HepG2 (cell line): Measurements from ENCODE around the gene DTNB. TPM values are rescaled to one million over a fixed set of nuclear protein-coding genes. Genes with fewer than 3 reads are reported as not detected.

Experiments
- CBX5 ChIP-seq: sonication (generic); formaldehyde crosslinking; IDR thresholded peaks from 2 replicates; pipeline ENCODE4 v1.4.0; 2020; ENCODE audit warnings: missing genetic modification reagents, borderline replicate concordance
- MED1 ChIP-seq: sonication (generic); formaldehyde crosslinking; IDR thresholded peaks from 2 replicates; pipeline ENCODE4 v1.4.0; 2020; ENCODE audit warnings: missing genetic modification reagents
- MED8 ChIP-seq: sonication (generic); formaldehyde crosslinking; IDR thresholded peaks from 2 replicates; pipeline ENCODE4 v1.8.1; 2023; ENCODE audit warnings: mild to moderate bottlenecking, missing genetic modification reagents; ENCODE audit not compliant: insufficient replicate concordance
- POLR2AphosphoS5 ChIP-seq: IDR thresholded peaks from 2 replicates; pipeline ENCODE4 v1.6.1; 2012; ENCODE audit warnings: low read depth, low read length
- RARA ChIP-seq: IDR thresholded peaks from 2 replicates; pipeline ENCODE4 v1.6.1; 2016; ENCODE audit warnings: missing genetic modification reagents, missing compliant biosample characterization
- SETDB1 ChIP-seq: sonication (generic); formaldehyde crosslinking; IDR thresholded peaks from 2 replicates; pipeline ENCODE4 v1.5.1; 2020; ENCODE audit warnings: missing genetic modification reagents, mild to moderate bottlenecking, borderline replicate concordance
- ZNF10 ChIP-seq: sonication (generic); formaldehyde crosslinking; IDR thresholded peaks from 2 replicates; pipeline ENCODE4 v1.4.0; 2020; ENCODE audit warnings: mild to moderate bottlenecking, low read depth, missing genetic modification reagents, borderline replicate concordance
- ZNF329 ChIP-seq: sonication (generic); formaldehyde crosslinking; IDR thresholded peaks from 2 replicates; pipeline ENCODE4 v1.9.0; 2021; ENCODE audit warnings: low read depth, mild to moderate bottlenecking, missing genetic modification reagents
- ZNF431 ChIP-seq: sonication (generic); formaldehyde crosslinking; IDR thresholded peaks from 2 replicates; pipeline ENCODE4 v1.9.0; 2022; ENCODE audit warnings: missing genetic modification reagents, low read depth, mild to moderate bottlenecking, borderline replicate concordance
- polyA plus RNA-seq, 8 experiments: library from polyadenylated mRNA; depleted of rRNA in 3 of 8; stranded (reverse) in 7 of 8; unstranded in 1 of 8; fragments of >200 nt; fragmentation: Illumina TruSeq in 4 of 8; extraction: Trizol in 4 of 8; gene quantifications; 2 replicates each; pipeline versions ENCODE4 v1.2.1 to v1.2.3, GENCODE V29; 2011 to 2016; ENCODE audit warnings: low read depth in 4 of 8, missing spikeins in 1 of 8, mixed read lengths in 1 of 8; ENCODE audit not compliant: insufficient read depth in 1 of 8
- total RNA-seq, 5 experiments: library from RNA; depleted of rRNA; stranded (reverse); fragments of >200 nt; fragmentation: Illumina TruSeq; extraction: Trizol; gene quantifications; 2 replicates each; pipeline ENCODE4 v1.2.3, GENCODE V29; 2016; ENCODE audit warnings: low read depth in 1 of 5
- TF ChIP-seq, protein P1 (sequence below): conservative IDR thresholded peaks from 2 replicates; pipeline ENCODE4 v1.6.1; 2018; ENCODE audit warnings: missing genetic modification reagents
- TF ChIP-seq, protein P2 (sequence below): sonication (generic); formaldehyde crosslinking; conservative IDR thresholded peaks from 2 replicates; pipeline ENCODE4 v1.8.1; 2023; ENCODE audit warnings: missing genetic modification reagents
- TF ChIP-seq, protein P3 (sequence below): sonication (generic); formaldehyde crosslinking; IDR thresholded peaks from 2 replicates; pipeline ENCODE4 v1.4.0; 2020; ENCODE audit warnings: missing genetic modification reagents
- TF ChIP-seq, protein P4 (sequence below): sonication (generic); formaldehyde crosslinking; IDR thresholded peaks from 2 replicates; pipeline ENCODE4 v1.8.1; 2023; ENCODE audit warnings: mild to moderate bottlenecking, inconsistent platforms, moderate library complexity, missing genetic modification reagents, borderline replicate concordance

DTNB gene
- total and polyA plus RNA-seq, 2 of the 13 experiments (the other 11 are each of a cell fraction or from before 2014, with no cell fraction given): 14.4 to 23.9 TPM

DNA sequence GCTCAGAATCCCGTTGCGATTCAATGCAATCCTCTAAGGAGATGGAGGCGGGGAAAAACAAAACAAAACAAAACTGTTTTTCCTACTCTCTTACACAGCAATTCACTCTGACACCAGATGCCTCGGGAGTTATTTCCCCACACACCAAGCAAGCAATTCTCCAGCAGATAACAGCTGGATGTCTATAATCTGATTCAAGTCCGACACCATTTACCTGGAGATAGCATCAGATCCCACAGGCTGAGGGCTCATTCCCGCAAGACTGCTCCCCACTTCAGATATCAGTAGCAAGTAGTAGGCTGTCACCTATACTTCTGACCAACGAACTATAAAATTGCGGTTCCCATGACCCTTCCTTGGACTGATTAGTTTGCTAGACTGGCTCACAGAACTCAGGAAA, 58.7 kb downstream of the DTNB start (continued):
- TF ChIP-seq, protein P1, sequence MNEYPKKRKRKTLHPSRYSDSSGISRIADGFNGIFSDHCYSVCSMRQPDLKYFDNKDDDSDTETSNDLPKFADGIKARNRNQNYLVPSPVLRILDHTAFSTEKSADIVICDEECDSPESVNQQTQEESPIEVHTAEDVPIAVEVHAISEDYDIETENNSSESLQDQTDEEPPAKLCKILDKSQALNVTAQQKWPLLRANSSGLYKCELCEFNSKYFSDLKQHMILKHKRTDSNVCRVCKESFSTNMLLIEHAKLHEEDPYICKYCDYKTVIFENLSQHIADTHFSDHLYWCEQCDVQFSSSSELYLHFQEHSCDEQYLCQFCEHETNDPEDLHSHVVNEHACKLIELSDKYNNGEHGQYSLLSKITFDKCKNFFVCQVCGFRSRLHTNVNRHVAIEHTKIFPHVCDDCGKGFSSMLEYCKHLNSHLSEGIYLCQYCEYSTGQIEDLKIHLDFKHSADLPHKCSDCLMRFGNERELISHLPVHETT: no peak
- no peak for TF ChIP-seq RARA
- TF ChIP-seq ZNF10 (CRISPR knock-in tag): no peak
- TF ChIP-seq ZNF329 (CRISPR knock-in tag): no peak
- no peak for TF ChIP-seq ZNF431
- no peak for TF ChIP-seq POLR2AphosphoS5
- TF ChIP-seq MED8 (CRISPR knock-in tag): no peak
- TF ChIP-seq, protein P2, sequence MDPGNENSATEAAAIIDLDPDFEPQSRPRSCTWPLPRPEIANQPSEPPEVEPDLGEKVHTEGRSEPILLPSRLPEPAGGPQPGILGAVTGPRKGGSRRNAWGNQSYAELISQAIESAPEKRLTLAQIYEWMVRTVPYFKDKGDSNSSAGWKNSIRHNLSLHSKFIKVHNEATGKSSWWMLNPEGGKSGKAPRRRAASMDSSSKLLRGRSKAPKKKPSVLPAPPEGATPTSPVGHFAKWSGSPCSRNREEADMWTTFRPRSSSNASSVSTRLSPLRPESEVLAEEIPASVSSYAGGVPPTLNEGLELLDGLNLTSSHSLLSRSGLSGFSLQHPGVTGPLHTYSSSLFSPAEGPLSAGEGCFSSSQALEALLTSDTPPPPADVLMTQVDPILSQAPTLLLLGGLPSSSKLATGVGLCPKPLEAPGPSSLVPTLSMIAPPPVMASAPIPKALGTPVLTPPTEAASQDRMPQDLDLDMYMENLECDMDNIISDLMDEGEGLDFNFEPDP (CRISPR knock-in tag): no peak
- no peak for TF ChIP-seq CBX5 (CRISPR knock-in tag)
- TF ChIP-seq, protein P3, sequence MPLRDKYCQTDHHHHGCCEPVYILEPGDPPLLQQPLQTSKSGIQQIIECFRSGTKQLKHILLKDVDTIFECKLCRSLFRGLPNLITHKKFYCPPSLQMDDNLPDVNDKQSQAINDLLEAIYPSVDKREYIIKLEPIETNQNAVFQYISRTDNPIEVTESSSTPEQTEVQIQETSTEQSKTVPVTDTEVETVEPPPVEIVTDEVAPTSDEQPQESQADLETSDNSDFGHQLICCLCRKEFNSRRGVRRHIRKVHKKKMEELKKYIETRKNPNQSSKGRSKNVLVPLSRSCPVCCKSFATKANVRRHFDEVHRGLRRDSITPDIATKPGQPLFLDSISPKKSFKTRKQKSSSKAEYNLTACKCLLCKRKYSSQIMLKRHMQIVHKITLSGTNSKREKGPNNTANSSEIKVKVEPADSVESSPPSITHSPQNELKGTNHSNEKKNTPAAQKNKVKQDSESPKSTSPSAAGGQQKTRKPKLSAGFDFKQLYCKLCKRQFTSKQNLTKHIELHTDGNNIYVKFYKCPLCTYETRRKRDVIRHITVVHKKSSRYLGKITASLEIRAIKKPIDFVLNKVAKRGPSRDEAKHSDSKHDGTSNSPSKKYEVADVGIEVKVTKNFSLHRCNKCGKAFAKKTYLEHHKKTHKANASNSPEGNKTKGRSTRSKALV (CRISPR knock-in tag): no peak
- no peak for TF ChIP-seq SETDB1 (CRISPR knock-in tag)
- TF ChIP-seq MED1 (CRISPR knock-in tag): no peak
- TF ChIP-seq, protein P4, sequence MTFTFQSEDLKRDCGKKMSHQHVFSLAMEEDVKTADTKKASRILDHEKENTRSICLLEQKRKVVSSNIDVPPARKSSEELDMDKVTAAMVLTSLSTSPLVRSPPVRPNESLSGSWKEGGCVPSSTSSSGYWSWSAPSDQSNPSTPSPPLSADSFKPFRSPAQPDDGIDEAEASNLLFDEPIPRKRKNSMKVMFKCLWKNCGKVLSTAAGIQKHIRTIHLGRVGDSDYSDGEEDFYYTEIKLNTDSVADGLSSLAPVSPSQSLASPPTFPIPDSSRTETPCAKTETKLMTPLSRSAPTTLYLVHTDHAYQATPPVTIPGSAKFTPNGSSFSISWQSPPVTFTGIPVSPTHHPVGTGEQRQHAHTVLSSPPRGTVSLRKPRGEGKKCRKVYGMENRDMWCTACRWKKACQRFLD (CRISPR knock-in tag): no peak
